NCI-H2196 treated with DMSO at 0.1 percent for 48 hours (cell line): ENCODE data around the gene LRRC1.
A peak's percentile ranks its signal among the peaks of the same experiment; 100 is the strongest.
"Not testable (repeated sequence)": the region's sequence is repeated elsewhere in the genome, so short reads cannot be mapped to it uniquely, and the experiment has no call there.

Experiments used
- DNase-seq: peaks from one replicate; lab custom pipeline; 2025; ENCODE audit not compliant: unreplicated experiment; lab: John Stamatoyannopoulos, UW

LRRC1 gene

GRCh38 chr6:53792016-53792415 lies 2.8 kb upstream of the LRRC1 start:
- DNase-seq: no peak

GRCh38 chr6:53792973-53793317 lies 1.9 kb upstream of the LRRC1 start:
- DNase-seq: no peak

GRCh38 chr6:53793318-53794136 lies 1.3 kb upstream of the LRRC1 start:
- no peak for DNase-seq

- DNase-seq: peak; percentile 82
Measured at GRCh38 chr6:53794137-53794719, 577 bp upstream of the LRRC1 start.

- DNase-seq: no peak
Measured at GRCh38 chr6:53795340-53795701, 516 bp downstream of the LRRC1 start.

- no peak for DNase-seq
Measured at GRCh38 chr6:53795702-53796450, 1.1 kb downstream of the LRRC1 start.

- no peak for DNase-seq
Measured at GRCh38 chr6:53796451-53796780, 1.6 kb downstream of the LRRC1 start.

GRCh38 chr6:53796791-53797190 lies 2.0 kb downstream of the LRRC1 start:
- DNase-seq: no peak

- DNase-seq: no peak
Measured at GRCh38 chr6:53797304-53797703, 2.5 kb downstream of the LRRC1 start.

- no peak for DNase-seq
Measured at GRCh38 chr6:53799340-53799739, 4.5 kb downstream of the LRRC1 start.

- DNase-seq: no peak
Measured at GRCh38 chr6:53801022-53801421, 6.2 kb downstream of the LRRC1 start.

- no peak for DNase-seq
Measured at GRCh38 chr6:53802582-53802981, 7.8 kb downstream of the LRRC1 start.

GRCh38 chr6:53803081-53803860 lies 8.5 kb downstream of the LRRC1 start:
- DNase-seq: no peak

GRCh38 chr6:53805016-53805415 lies 10.2 kb downstream of the LRRC1 start:
- no peak for DNase-seq

GRCh38 chr6:53805725-53806124 lies 10.9 kb downstream of the LRRC1 start:
- DNase-seq: no peak

- not testable (repeated sequence) for DNase-seq
Measured at GRCh38 chr6:53807606-53808005, 12.8 kb downstream of the LRRC1 start.

- DNase-seq: no peak
Measured at GRCh38 chr6:53808302-53808881, 13.6 kb downstream of the LRRC1 start.

- no peak for DNase-seq
Measured at GRCh38 chr6:53809691-53810090, 14.9 kb downstream of the LRRC1 start.

GRCh38 chr6:53811082-53811481 lies 16.3 kb downstream of the LRRC1 start:
- DNase-seq: peak; percentile 71

- no peak for DNase-seq
Measured at GRCh38 chr6:53811746-53812145, 16.9 kb downstream of the LRRC1 start.

- DNase-seq: no peak
Measured at GRCh38 chr6:53813096-53813495, 18.3 kb downstream of the LRRC1 start.
